Embryonic facial prominence (tissue), 1 donor: Measurements from ENCODE around the gene RNF145.

Source experiments
- DNase-seq: peaks from one replicate; pipeline ENCODE4 v3.0.0-alpha.2; 2016; ENCODE audit errors: extremely low spot score

The RNF145 gene

GRCh38 chr5:159112436-159112835, 96.9 kb downstream of the RNF145 start:
- no peak for DNase-seq
